HG03571 (cell line): ENCODE results near the gene TREX2.

Source experiments
- ATAC-seq: cut with Tn5 transposase; IDR thresholded peaks from one replicate; pipeline ENCODE4 v1.9.1; 2021; ENCODE audit not compliant: unreplicated experiment

The TREX2 gene

GRCh38 chrX:153445856-153446635 lies at the start of gene TREX2:
TREX2 (minus strand) TSS chrX:153446056; CDS start chrX:153445430, 626 bp downstream.
- ATAC-seq = no peak

- ATAC-seq = no peak
Measured at GRCh38 chrX:153495362-153495751, 49.5 kb upstream of the TREX2 start.

- no peak for ATAC-seq
Measured at GRCh38 chrX:153494541-153495361, 48.9 kb upstream of the TREX2 start, which contains the start of gene BGN. BGN (plus strand) TSS chrX:153494980; CDS start chrX:153504632, 9,652 bp downstream.

- ATAC-seq = no peak
Measured at GRCh38 chrX:153494061-153494460, 48.2 kb upstream of the TREX2 start.

GRCh38 chrX:153493085-153493484 lies 47.2 kb upstream of the TREX2 start:
- ATAC-seq = no peak

GRCh38 chrX:153492543-153492942 lies 46.7 kb upstream of the TREX2 start:
- ATAC-seq = no peak

DNA sequence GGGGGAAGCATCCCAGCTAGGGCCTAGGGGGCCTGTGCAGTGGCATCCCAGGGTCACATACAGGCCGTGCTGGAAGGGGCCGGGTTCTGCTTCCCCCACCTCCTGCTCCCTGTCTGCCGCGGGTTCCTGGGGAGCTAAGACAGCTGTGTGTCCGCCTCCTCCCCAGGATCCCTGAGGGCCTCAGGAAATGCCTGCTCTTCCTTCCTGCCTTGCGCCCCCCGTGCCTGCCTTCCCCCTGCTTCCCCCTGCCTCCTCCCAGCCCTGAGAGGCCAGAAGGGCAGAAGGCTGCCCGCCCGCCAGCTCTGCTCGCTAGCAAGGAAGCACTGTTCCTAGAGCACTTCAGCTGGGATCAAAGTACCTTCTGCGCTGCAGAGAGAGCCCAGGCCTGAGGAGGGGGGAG lies 46.1 kb upstream of the TREX2 start:
- ATAC-seq = no peak

- ATAC-seq = no peak
Measured at GRCh38 chrX:153491351-153491914, 45.6 kb upstream of the TREX2 start.

DNA sequence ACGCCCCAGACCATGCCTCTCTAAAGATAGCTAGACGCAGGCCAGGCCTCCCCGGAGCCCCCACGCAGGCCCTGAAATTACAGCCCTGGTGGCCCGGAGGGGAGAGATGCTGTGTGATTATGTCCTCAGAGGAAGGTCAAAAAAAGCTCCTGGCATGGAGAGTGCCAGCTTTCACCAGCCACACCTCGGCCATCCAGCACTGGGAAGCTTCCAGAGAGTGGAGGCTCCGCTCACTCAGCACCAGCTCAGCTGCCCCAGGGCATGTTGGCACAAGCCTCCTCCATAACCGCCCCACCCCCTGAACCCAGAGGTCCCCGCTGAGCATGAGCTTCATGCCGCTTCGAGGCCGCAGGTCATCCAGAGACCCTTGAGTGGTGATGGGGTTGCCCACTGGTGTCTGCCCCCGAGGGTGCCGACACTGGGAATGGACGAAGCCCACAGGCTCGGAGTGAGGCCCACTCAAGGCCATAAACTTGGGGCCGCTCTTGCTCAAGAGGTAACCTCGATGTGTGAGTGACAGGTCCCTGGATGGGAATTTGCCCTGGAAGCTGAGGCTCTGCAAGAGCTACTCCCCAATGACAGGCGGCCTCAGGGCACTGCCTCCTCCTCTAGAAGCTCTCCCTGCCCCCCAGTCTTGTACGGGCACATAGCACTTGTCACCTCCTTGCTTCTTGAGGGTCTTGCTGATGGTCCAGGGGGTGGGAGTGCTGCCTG lies 44.5 kb upstream of the TREX2 start:
- no peak for ATAC-seq

GRCh38 chrX:153488231-153488914 lies 42.5 kb upstream of the TREX2 start:
- ATAC-seq = no peak

DNA sequence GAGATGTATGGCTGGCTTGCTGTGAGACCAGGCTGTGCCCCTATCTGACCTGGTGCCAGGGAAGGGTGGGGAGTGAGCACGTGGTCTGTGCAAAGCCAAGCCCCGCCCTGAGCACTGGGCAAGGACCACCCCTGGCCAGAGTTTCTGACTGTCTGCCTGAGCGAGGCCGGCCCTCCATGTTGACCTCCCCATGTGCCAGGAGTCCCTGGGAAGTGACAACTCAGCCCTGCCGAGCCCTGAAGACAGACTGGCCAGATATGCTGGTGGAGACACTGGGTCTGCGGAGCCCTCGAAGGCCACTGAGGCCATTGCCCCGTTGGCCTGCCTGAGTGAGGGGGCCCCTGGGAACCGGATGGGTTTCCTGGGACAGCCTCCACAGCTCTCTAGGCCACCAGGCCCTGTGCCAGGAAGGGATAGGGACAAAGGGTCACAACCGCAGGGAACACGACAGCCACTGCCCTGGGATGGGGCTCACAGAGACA lies 41.8 kb upstream of the TREX2 start:
- no peak for ATAC-seq

DNA sequence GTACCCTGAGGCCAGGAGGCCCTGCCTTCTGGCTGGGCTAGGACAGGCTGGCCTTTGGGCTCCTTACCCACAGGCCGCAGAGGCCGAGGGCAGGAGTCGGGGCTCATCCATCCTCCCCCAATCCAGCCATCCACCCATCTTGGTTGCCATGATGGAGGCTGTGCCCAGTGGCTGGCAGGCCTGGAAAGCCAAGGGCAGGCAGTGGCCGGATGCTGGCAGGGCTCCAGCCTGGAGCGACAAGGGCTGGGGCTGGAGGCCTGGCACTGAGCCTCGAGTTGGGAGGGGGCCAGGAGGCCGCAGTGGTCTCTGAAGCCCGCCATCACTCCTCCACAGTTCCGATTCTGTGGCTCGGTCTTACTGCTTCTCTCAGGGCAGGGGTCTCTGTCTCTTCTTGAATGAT lies 40.3 kb upstream of the TREX2 start:
- no peak for ATAC-seq

DNA sequence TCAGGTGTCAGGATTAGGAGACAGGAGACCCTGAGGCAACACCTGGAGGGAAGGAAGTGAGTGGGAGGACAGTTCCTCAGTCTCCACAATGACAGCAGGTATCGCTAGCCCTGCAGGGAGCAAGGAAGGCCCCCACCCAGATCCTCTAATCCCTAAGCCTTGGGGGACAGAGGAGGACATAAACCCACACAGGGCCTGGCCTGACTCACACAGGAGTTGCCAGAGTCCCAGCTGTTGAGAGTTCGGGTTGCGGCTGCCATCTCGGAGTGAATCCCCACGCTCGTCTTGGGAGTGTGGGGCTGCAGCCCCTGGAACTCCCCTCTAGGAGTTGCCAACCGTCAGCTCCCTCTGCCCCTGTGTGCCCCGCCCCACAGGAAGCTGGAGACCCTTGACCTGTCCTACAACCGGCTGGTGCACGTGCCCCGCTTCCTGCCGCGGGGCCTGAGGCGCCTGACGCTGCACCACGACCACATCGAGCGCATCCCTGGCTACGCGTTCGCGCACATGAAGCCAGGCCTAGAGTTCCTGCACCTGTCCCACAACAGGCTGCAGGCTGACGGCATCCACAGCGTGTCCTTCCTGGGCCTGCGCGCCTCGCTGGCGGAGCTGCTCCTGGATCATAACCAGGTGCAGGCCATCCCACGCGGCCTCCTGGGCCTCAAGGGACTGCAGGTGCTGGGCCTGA lies 39.7 kb upstream of the TREX2 start:
- no peak for ATAC-seq

DNA sequence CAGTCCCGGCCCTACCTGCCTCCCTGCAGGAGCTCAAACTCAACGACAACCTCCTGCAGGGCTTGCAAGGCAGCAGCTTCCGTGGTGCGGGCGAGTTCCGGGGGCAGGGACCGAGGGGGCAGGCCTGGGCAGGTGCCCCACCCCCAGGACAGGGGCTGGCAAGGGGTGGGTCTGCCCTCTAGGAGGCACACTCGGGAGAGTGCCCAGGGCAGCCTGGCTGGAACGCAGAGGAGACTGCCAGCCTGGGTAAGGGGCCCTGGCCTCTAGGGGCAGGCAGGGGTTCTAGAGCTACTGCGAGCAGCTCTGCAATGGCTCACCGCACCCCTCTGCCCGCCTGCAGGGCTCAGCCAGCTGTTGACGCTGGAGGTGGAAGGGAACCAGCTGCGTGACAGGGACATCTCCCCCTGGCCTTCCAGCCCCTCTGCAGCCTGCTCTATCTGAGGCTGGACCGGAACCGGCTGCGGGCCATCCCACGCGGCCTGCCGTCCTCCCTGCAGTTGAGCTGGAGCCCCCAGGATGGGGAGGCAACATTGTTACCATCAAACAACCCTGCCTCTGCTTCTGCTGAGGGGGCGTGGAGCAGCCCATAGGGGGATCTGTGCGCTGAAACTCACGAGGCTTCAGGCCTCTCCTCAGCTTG lies 36.6 kb upstream of the TREX2 start:
- no peak for ATAC-seq

GRCh38 chrX:153481043-153481442 lies 35.2 kb upstream of the TREX2 start:
- ATAC-seq = no peak

- ATAC-seq = no peak
Measured at GRCh38 chrX:153478746-153479145, 32.9 kb upstream of the TREX2 start.

GRCh38 chrX:153477901-153478300 lies 32.0 kb upstream of the TREX2 start:
- ATAC-seq = no peak

GRCh38 chrX:153477364-153477857 lies 31.6 kb upstream of the TREX2 start:
- no peak for ATAC-seq

GRCh38 chrX:153476666-153477363 lies 31.0 kb upstream of the TREX2 start:
- no peak for ATAC-seq
